ENCODE measurements around the gene CYTH1. TPM values are rescaled to one million over a fixed set of nuclear protein-coding genes. Genes with fewer than 3 reads are reported as not detected.
"Not testable (repeated sequence)": the region's sequence is repeated elsewhere in the genome, so short reads cannot be mapped to it uniquely, and the experiment has no call there.

Gene CYTH1
- total RNA-seq, 6 experiments from 2014 or later, result 7.7 to 15.3 (median 10.9) TPM

- DNase-seq, result no peak
- Mint-ChIP-seq H3K27me3 (ENCODE audit: insufficient read depth) (no peaks in the 10 kb centered on the region; the same call in 1 of the 2 replicates), H3K27ac (peak overlapping the region; percentile 48), H3K9me3 (no peaks in the 10 kb centered on the region), H3K36me3 (ENCODE audit: low read depth) (no peaks in the 10 kb centered on the region), H3K4me3 (peak overlapping the region; percentile 29), H3K4me1 (ENCODE audit: low read depth) (peaks cover 19% of the 10 kb centered on the region)
- no peak for TF ChIP-seq CTCF (IDR thresholded peaks at IDR 0.05)
These were observed 1.7 kb downstream of the CYTH1 start for GRCh38 chr17:78780335-78780734.

- peaks cover 19% of the 10 kb centered on the region for H3K4me1 Mint-ChIP-seq (ENCODE audit: low read depth)
- no peak for DNase-seq
- peak overlapping the region; percentile 29 for H3K4me3 Mint-ChIP-seq
- TF ChIP-seq CTCF (IDR thresholded peaks at IDR 0.05), result no peak
- no peaks in the 10 kb centered on the region for H3K9me3 Mint-ChIP-seq
- H3K27ac Mint-ChIP-seq, result peak overlapping the region; percentile 48
- H3K27me3 Mint-ChIP-seq (ENCODE audit: insufficient read depth), result no peaks in the 10 kb centered on the region; the same call in 1 of the 2 replicates
- no peaks in the 10 kb centered on the region for H3K36me3 Mint-ChIP-seq (ENCODE audit: low read depth)
These were observed 2.2 kb downstream of the CYTH1 start for GRCh38 chr17:78779850-78780249.

GRCh38 chr17:78779286-78779651 lies 2.8 kb downstream of the CYTH1 start:
- H3K4me1 Mint-ChIP-seq (ENCODE audit: low read depth), result peaks cover 25% of the 10 kb centered on the region
- not testable (repeated sequence) for H3K36me3 Mint-ChIP-seq (ENCODE audit: low read depth); H3K27me3 Mint-ChIP-seq (ENCODE audit: insufficient read depth); DNase-seq; H3K27ac Mint-ChIP-seq; H3K4me3 Mint-ChIP-seq; H3K9me3 Mint-ChIP-seq

DNA sequence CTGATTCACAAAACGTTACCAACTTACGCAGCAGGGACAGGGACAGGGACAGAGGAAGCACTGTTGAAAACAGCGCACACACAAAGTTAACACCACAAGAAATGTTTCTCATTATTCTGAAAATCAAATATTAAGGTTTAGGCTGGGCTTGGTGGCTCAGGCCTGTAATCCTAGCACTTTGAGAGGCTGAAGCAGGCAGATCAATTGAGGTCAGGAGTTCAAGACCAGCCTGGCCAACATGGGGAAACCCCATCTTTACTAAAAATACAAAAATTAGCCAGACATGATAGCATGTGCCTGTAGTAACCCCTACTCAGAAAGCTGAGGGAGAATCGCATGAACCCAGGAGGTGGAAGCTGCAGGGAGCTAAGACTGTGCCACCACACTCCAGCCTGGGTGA lies 4.2 kb downstream of the CYTH1 start:
- Mint-ChIP-seq H3K36me3 (ENCODE audit: low read depth) (no peaks in the 10 kb centered on the region), H3K27me3 (ENCODE audit: insufficient read depth) (no peaks in the 10 kb centered on the region; the same call in 1 of the 2 replicates), H3K27ac (no peak overlapping the region), H3K9me3 (no peaks in the 10 kb centered on the region), H3K4me3 (no peak overlapping the region), H3K4me1 (ENCODE audit: low read depth) (peaks cover 26% of the 10 kb centered on the region)
- no peak for TF ChIP-seq CTCF (IDR thresholded peaks at IDR 0.05)
- DNase-seq, result no peak

GRCh38 chr17:78774956-78775571 lies 7.0 kb downstream of the CYTH1 start:
- H3K27ac Mint-ChIP-seq, result no peak overlapping the region

More at GRCh38 chr17:78774956-78775571, 7.0 kb downstream of the CYTH1 start:
- no peak for TF ChIP-seq CTCF (IDR thresholded peaks at IDR 0.05)
- Mint-ChIP-seq H3K27me3 (ENCODE audit: insufficient read depth) (no peaks in the 10 kb centered on the region; the same call in 1 of the 2 replicates), H3K4me1 (ENCODE audit: low read depth) (peaks cover 28% of the 10 kb centered on the region), H3K9me3 (no peaks in the 10 kb centered on the region), H3K36me3 (ENCODE audit: low read depth) (no peaks in the 10 kb centered on the region), H3K4me3 (peak overlapping the region; percentile 4)
- no peak for DNase-seq
